Effector memory CD4-positive, alpha-beta T cell (primary cell): Measurements from ENCODE around the gene FAM162B.
A peak's percentile ranks its signal among the peaks of the same experiment; 100 is the strongest.

Source experiments
- DNase-seq, 3 donors: peaks; one replicate each; pipeline ENCODE4 v3.0.0-alpha.2; 2020
- H3K27ac ChIP-seq: 2 replicates; pipeline ENCODE4 v1.7.0; 2013; ENCODE audit warnings: mild to moderate bottlenecking, low read length, moderate library complexity; ENCODE audit not compliant: insufficient read depth, poor library complexity, severe bottlenecking
- H3K27me3 ChIP-seq: replicated peaks from 2 replicates; pipeline ENCODE4 v1.7.0; 2013; ENCODE audit warnings: mild to moderate bottlenecking, low read length; ENCODE audit not compliant: insufficient read depth, control insufficient read depth, poor library complexity, severe bottlenecking
- H3K36me3 ChIP-seq: 2 replicates; pipeline ENCODE4 v1.7.0; 2013; ENCODE audit warnings: mild to moderate bottlenecking, low read length, moderate library complexity; ENCODE audit not compliant: control insufficient read depth, insufficient read depth
- H3K4me1 ChIP-seq: 2 replicates; pipeline ENCODE4 v1.7.0; 2013; ENCODE audit warnings: low read length, mild to moderate bottlenecking; ENCODE audit not compliant: control insufficient read depth, insufficient read depth, poor library complexity, severe bottlenecking
- H3K4me3 ChIP-seq: 2 replicates; pipeline ENCODE4 v1.7.0; 2013; ENCODE audit warnings: low read length, low read depth, mild to moderate bottlenecking; ENCODE audit not compliant: insufficient read depth, poor library complexity, severe bottlenecking
- H3K9me3 ChIP-seq: 2 replicates; pipeline ENCODE4 v1.7.0; 2013; ENCODE audit warnings: mild to moderate bottlenecking, low read length, moderate library complexity; ENCODE audit not compliant: control insufficient read depth
- total RNA-seq, 3 donors: gene quantifications; one replicate each; lab custom pipeline; 2026; lab: John Stamatoyannopoulos, UW

FAM162B gene
- 0 reads per million in 3 donors for total RNA-seq

- Histone ChIP-seq H3K4me1 (no peaks in the 10 kb centered on the region), H3K4me3 (peak within 1 kb of the TSS; percentile 16), H3K27ac (no peak within 1 kb of the TSS), H3K9me3 (no peaks in the 10 kb centered on the region), H3K27me3 (peaks cover 28% of the 10 kb centered on the region), H3K36me3 (no peaks in the 10 kb centered on the region)
- DNase-seq = no peak
These were observed at the start of gene FAM162B for GRCh38 chr6:116764961-116765841. Gene FAM162B, minus strand, starts transcription at chr6:116765719. Its CDS starts 143 bp downstream, at chr6:116765576.

GRCh38 chr6:116812051-116812650 lies 46.6 kb upstream of the FAM162B start:
- Histone ChIP-seq H3K27ac (no peak overlapping the region), H3K4me1 (no peaks in the 10 kb centered on the region), H3K9me3 (no peaks in the 10 kb centered on the region), H3K4me3 (no peak overlapping the region), H3K27me3 (no peaks in the 10 kb centered on the region), H3K36me3 (no peaks in the 10 kb centered on the region)
- no peak for DNase-seq

- Histone ChIP-seq H3K36me3 (no peaks in the 10 kb centered on the region), H3K27me3 (no peaks in the 10 kb centered on the region), H3K4me1 (no peaks in the 10 kb centered on the region), H3K4me3 (no peak overlapping the region), H3K27ac (no peak overlapping the region), H3K9me3 (no peaks in the 10 kb centered on the region)
- no peak for DNase-seq
These were observed 36.5 kb upstream of the FAM162B start for GRCh38 chr6:116801971-116802370.

GRCh38 chr6:116799945-116800344 lies 34.4 kb upstream of the FAM162B start:
- no peaks in the 10 kb centered on the region for H3K4me1 ChIP-seq
- no peaks in the 10 kb centered on the region for H3K27me3 ChIP-seq
- no peak overlapping the region for H3K27ac ChIP-seq
- no peaks in the 10 kb centered on the region for H3K36me3 ChIP-seq
- no peaks in the 10 kb centered on the region for H3K9me3 ChIP-seq
- no peak for DNase-seq
- no peak overlapping the region for H3K4me3 ChIP-seq

- Histone ChIP-seq H3K27me3 (no peaks in the 10 kb centered on the region), H3K27ac (no peak overlapping the region), H3K9me3 (no peaks in the 10 kb centered on the region), H3K36me3 (no peaks in the 10 kb centered on the region), H3K4me3 (no peak overlapping the region), H3K4me1 (no peaks in the 10 kb centered on the region)
- DNase-seq = no peak
These were observed 32.1 kb upstream of the FAM162B start for GRCh38 chr6:116797585-116797984.

GRCh38 chr6:116793224-116793623 lies 27.7 kb upstream of the FAM162B start:
- Histone ChIP-seq H3K27me3 (no peaks in the 10 kb centered on the region), H3K4me1 (no peaks in the 10 kb centered on the region), H3K27ac (no peak overlapping the region), H3K4me3 (no peak overlapping the region), H3K36me3 (no peaks in the 10 kb centered on the region), H3K9me3 (no peaks in the 10 kb centered on the region)
- no peak for DNase-seq

GRCh38 chr6:116783852-116784251 lies 18.3 kb upstream of the FAM162B start:
- Histone ChIP-seq H3K9me3 (no peaks in the 10 kb centered on the region), H3K36me3 (no peaks in the 10 kb centered on the region), H3K27ac (no peak overlapping the region), H3K27me3 (no peaks in the 10 kb centered on the region), H3K4me1 (no peaks in the 10 kb centered on the region), H3K4me3 (no peak overlapping the region)
- no peak for DNase-seq

- H3K4me3 ChIP-seq = no peak overlapping the region
- DNase-seq = no peak
- no peaks in the 10 kb centered on the region for H3K9me3 ChIP-seq
- H3K36me3 ChIP-seq = no peaks in the 10 kb centered on the region
- no peaks in the 10 kb centered on the region for H3K4me1 ChIP-seq
- no peaks in the 10 kb centered on the region for H3K27me3 ChIP-seq
- no peak overlapping the region for H3K27ac ChIP-seq
These were observed 14.2 kb upstream of the FAM162B start for GRCh38 chr6:116779573-116780164.

GRCh38 chr6:116773886-116774285 lies 8.4 kb upstream of the FAM162B start:
- no peak overlapping the region for H3K27ac ChIP-seq
- no peaks in the 10 kb centered on the region for H3K9me3 ChIP-seq
- H3K4me3 ChIP-seq = no peak overlapping the region
- no peaks in the 10 kb centered on the region for H3K36me3 ChIP-seq
- no peaks in the 10 kb centered on the region for H3K4me1 ChIP-seq
- DNase-seq = no peak
- no peaks in the 10 kb centered on the region for H3K27me3 ChIP-seq

GRCh38 chr6:116772450-116772849 lies 6.9 kb upstream of the FAM162B start:
- Histone ChIP-seq H3K4me3 (no peak overlapping the region), H3K36me3 (no peaks in the 10 kb centered on the region), H3K27ac (no peak overlapping the region), H3K9me3 (no peaks in the 10 kb centered on the region), H3K4me1 (no peaks in the 10 kb centered on the region), H3K27me3 (no peaks in the 10 kb centered on the region)
- no peak for DNase-seq
